Activated T-helper 1 cell treated with anti-CD3 and anti-CD28 coated beads, Interleukin-12 subunit alpha, Interleukin-12 subunit beta, Interleukin-2, Interleukin-4 antibody, amounts not matched to agents 30 ng/mL and 10 ng/mL and 1 ng/mL, durations not matched to agents 14 hours and 24 hours and 36 hours (primary cell): ENCODE results near the gene SMIM10L1. TPM values are rescaled to one million over a fixed set of nuclear protein-coding genes. Genes with fewer than 3 reads are reported as not detected.
A peak's percentile ranks its signal among the peaks of the same experiment; 100 is the strongest.

Experiments
- DNase-seq: peaks from one replicate; pipeline ENCODE4 v3.0.0; 2021; ENCODE audit warnings: low spot score
- H3K27ac Mint-ChIP-seq: one replicate; pipeline ENCODE4 v1.8.0; 2021; ENCODE audit warnings: mild to moderate bottlenecking, mixed read lengths
- H3K27me3 Mint-ChIP-seq: one replicate; pipeline ENCODE4 v1.8.0; 2022; ENCODE audit warnings: mild to moderate bottlenecking, moderate library complexity, mixed read lengths; ENCODE audit not compliant: insufficient read depth
- H3K36me3 Mint-ChIP-seq: one replicate; pipeline ENCODE4 v1.8.0; 2021; ENCODE audit warnings: low read depth, mixed read lengths
- H3K4me1 Mint-ChIP-seq: one replicate; pipeline ENCODE4 v1.8.0; 2021; ENCODE audit warnings: low read depth, mixed read lengths
- H3K4me3 Mint-ChIP-seq: one replicate; pipeline ENCODE4 v1.8.0; 2021; ENCODE audit warnings: mild to moderate bottlenecking, moderate library complexity, mixed read lengths
- H3K9me3 Mint-ChIP-seq: one replicate; pipeline ENCODE4 v1.8.0; 2021; ENCODE audit warnings: mixed read lengths
- intact Hi-C: fragments of 100-400 bp; cut with micrococcal nuclease; formaldehyde crosslinking; loops from one replicate; pipeline ENCODE4 v1.15.1; 2024
- total RNA-seq: library from RNA; stranded (reverse); gene quantifications from 2 replicates; pipeline ENCODE4 v1.2.3, GENCODE V29; 2022

SMIM10L1 gene
- total RNA-seq, 1 donor from 2014 or later, result 11.3 TPM

GRCh38 chr12:11158885-11159444, 12.0 kb upstream of the SMIM10L1 start:
- Mint-ChIP-seq H3K36me3 (peaks cover 37% of the 10 kb centered on the region), H3K4me3 (no peak overlapping the region), H3K4me1 (peaks cover 15% of the 10 kb centered on the region), H3K27me3 (no peaks in the 10 kb centered on the region), H3K27ac (no peak overlapping the region), H3K9me3 (peaks cover 24% of the 10 kb centered on the region)
- intact Hi-C loops, result no loop called here
- DNase-seq, result no peak

- H3K36me3 Mint-ChIP-seq, result peaks cover 44% of the 10 kb centered on the region
- intact Hi-C loops, result no loop called here
- H3K27ac Mint-ChIP-seq, result no peak overlapping the region
Measured at GRCh38 chr12:11162502-11162901, 8.5 kb upstream of the SMIM10L1 start.

GRCh38 chr12:11164384-11164783, 6.6 kb upstream of the SMIM10L1 start:
- H3K4me1 Mint-ChIP-seq, result peaks cover 58% of the 10 kb centered on the region

More at GRCh38 chr12:11162502-11162901, 8.5 kb upstream of the SMIM10L1 start:
- H3K9me3 Mint-ChIP-seq, result peaks cover 4% of the 10 kb centered on the region
- no peak overlapping the region for H3K4me3 Mint-ChIP-seq
- no peaks in the 10 kb centered on the region for H3K27me3 Mint-ChIP-seq
- DNase-seq, result no peak
- peaks cover 40% of the 10 kb centered on the region for H3K4me1 Mint-ChIP-seq

GRCh38 chr12:11166300-11166699, 4.7 kb upstream of the SMIM10L1 start:
- intact Hi-C loops, result no loop called here
- no peak overlapping the region for H3K4me3 Mint-ChIP-seq
- H3K4me1 Mint-ChIP-seq, result peaks cover 62% of the 10 kb centered on the region
- no peak for DNase-seq
- H3K27me3 Mint-ChIP-seq, result no peaks in the 10 kb centered on the region
- H3K9me3 Mint-ChIP-seq, result no peaks in the 10 kb centered on the region
- H3K27ac Mint-ChIP-seq, result no peak overlapping the region
- peaks cover 49% of the 10 kb centered on the region for H3K36me3 Mint-ChIP-seq

More at GRCh38 chr12:11164384-11164783, 6.6 kb upstream of the SMIM10L1 start:
- H3K36me3 Mint-ChIP-seq, result peaks cover 49% of the 10 kb centered on the region
- H3K9me3 Mint-ChIP-seq, result no peaks in the 10 kb centered on the region
- no peak for DNase-seq
- intact Hi-C loops, result no loop called here
- no peak overlapping the region for H3K4me3 Mint-ChIP-seq
- no peaks in the 10 kb centered on the region for H3K27me3 Mint-ChIP-seq
- no peak overlapping the region for H3K27ac Mint-ChIP-seq

- Mint-ChIP-seq H3K27ac (peak overlapping the region; percentile 100), H3K27me3 (no peaks in the 10 kb centered on the region), H3K9me3 (no peaks in the 10 kb centered on the region), H3K4me1 (peaks cover 63% of the 10 kb centered on the region), H3K4me3 (peak overlapping the region; percentile 99), H3K36me3 (peaks cover 47% of the 10 kb centered on the region)
- no peak for DNase-seq
- intact Hi-C loops, result loop anchor here (1.0 to 10.0 kb wide), 7 partner anchors 34 to 1184 kb away; partner anchors contain the start of genes BORCS5, MAGOHB and MANSC1
Measured at GRCh38 chr12:11170810-11171144, 217 bp upstream of the SMIM10L1 start.

- intact Hi-C loops, result loop anchor here (1.0 to 10.0 kb wide), 7 partner anchors 35 to 1183 kb away; partner anchors contain the start of genes BORCS5, MAGOHB and MANSC1
- Mint-ChIP-seq H3K36me3 (peaks cover 40% of the 10 kb centered on the region), H3K4me3 (peak overlapping the region; percentile 99), H3K27ac (peak overlapping the region; percentile 100), H3K27me3 (no peaks in the 10 kb centered on the region), H3K9me3 (no peaks in the 10 kb centered on the region), H3K4me1 (peaks cover 51% of the 10 kb centered on the region)
- DNase-seq, result no peak
Measured at GRCh38 chr12:11171969-11172675, 1.1 kb downstream of the SMIM10L1 start.

GRCh38 chr12:11174022-11174421, 3.0 kb downstream of the SMIM10L1 start:
- intact Hi-C loops, result loop anchor here (10.0 kb wide), 2 partner anchors 419 to 1181 kb away; partner anchors contain the start of genes BORCS5 and MANSC1
- no peak overlapping the region for H3K27ac Mint-ChIP-seq
- no peak for DNase-seq
- H3K9me3 Mint-ChIP-seq, result no peaks in the 10 kb centered on the region
- peaks cover 36% of the 10 kb centered on the region for H3K36me3 Mint-ChIP-seq
- H3K4me3 Mint-ChIP-seq, result no peak overlapping the region
- no peaks in the 10 kb centered on the region for H3K27me3 Mint-ChIP-seq
- H3K4me1 Mint-ChIP-seq, result peaks cover 34% of the 10 kb centered on the region

- Mint-ChIP-seq H3K9me3 (no peaks in the 10 kb centered on the region), H3K4me1 (peaks cover 7% of the 10 kb centered on the region), H3K36me3 (peaks cover 13% of the 10 kb centered on the region), H3K27ac (no peak overlapping the region), H3K27me3 (no peaks in the 10 kb centered on the region), H3K4me3 (no peak overlapping the region)
- DNase-seq, result no peak
- intact Hi-C loops, result loop anchor here (10.0 kb wide), 2 partner anchors 423 to 1177 kb away; partner anchors contain the start of genes BORCS5 and MANSC1
Measured at GRCh38 chr12:11178250-11178649, 7.3 kb downstream of the SMIM10L1 start.

GRCh38 chr12:11182529-11182928, 11.5 kb downstream of the SMIM10L1 start:
- peaks cover 4% of the 10 kb centered on the region for H3K4me1 Mint-ChIP-seq
- H3K27ac Mint-ChIP-seq, result no peak overlapping the region
- peaks cover 3% of the 10 kb centered on the region for H3K36me3 Mint-ChIP-seq
- no peaks in the 10 kb centered on the region for H3K9me3 Mint-ChIP-seq
- H3K4me3 Mint-ChIP-seq, result no peak overlapping the region
- intact Hi-C loops, result no loop called here
- H3K27me3 Mint-ChIP-seq, result peaks cover 8% of the 10 kb centered on the region
- DNase-seq, result no peak

GRCh38 chr12:11183011-11183410, 12.0 kb downstream of the SMIM10L1 start:
- H3K27ac Mint-ChIP-seq, result no peak overlapping the region
- DNase-seq, result no peak
- no peaks in the 10 kb centered on the region for H3K9me3 Mint-ChIP-seq
- peaks cover 8% of the 10 kb centered on the region for H3K27me3 Mint-ChIP-seq
- H3K4me3 Mint-ChIP-seq, result no peak overlapping the region
- intact Hi-C loops, result no loop called here
- H3K4me1 Mint-ChIP-seq, result peaks cover 4% of the 10 kb centered on the region
- H3K36me3 Mint-ChIP-seq, result no peaks in the 10 kb centered on the region

- intact Hi-C loops, result no loop called here
- Mint-ChIP-seq H3K27ac (no peak within 1 kb of the TSS), H3K36me3 (no peaks in the 10 kb centered on the region), H3K4me1 (peaks cover 4% of the 10 kb centered on the region), H3K9me3 (no peaks in the 10 kb centered on the region), H3K4me3 (no peak within 1 kb of the TSS), H3K27me3 (peaks cover 17% of the 10 kb centered on the region)
- no peak for DNase-seq
Measured at GRCh38 chr12:11186837-11187236, 15.8 kb downstream of the SMIM10L1 start, which contains the start of gene TAS2R42. TAS2R42 (minus strand) TSS chr12:11186937; CDS start chr12:11186937, 0 bp downstream.

- intact Hi-C loops, result no loop called here
- Mint-ChIP-seq H3K27ac (no peak overlapping the region), H3K4me1 (no peaks in the 10 kb centered on the region), H3K9me3 (no peaks in the 10 kb centered on the region), H3K27me3 (peaks cover 6% of the 10 kb centered on the region), H3K36me3 (no peaks in the 10 kb centered on the region), H3K4me3 (no peak overlapping the region)
- no peak for DNase-seq
Measured at GRCh38 chr12:11202811-11203210, 31.8 kb downstream of the SMIM10L1 start.

GRCh38 chr12:11204173-11204572, 33.2 kb downstream of the SMIM10L1 start:
- no peak for DNase-seq
- no peaks in the 10 kb centered on the region for H3K36me3 Mint-ChIP-seq
- H3K27me3 Mint-ChIP-seq, result peaks cover 6% of the 10 kb centered on the region
- no peaks in the 10 kb centered on the region for H3K4me1 Mint-ChIP-seq
- intact Hi-C loops, result no loop called here
- no peak overlapping the region for H3K27ac Mint-ChIP-seq
- no peak overlapping the region for H3K4me3 Mint-ChIP-seq
- H3K9me3 Mint-ChIP-seq, result no peaks in the 10 kb centered on the region
